ENCODE data around the gene SLC39A6.
A peak's percentile ranks its signal among the peaks of the same experiment; 100 is the strongest.
"Not testable (repeated sequence)": the region's sequence is repeated elsewhere in the genome, so short reads cannot be mapped to it uniquely, and the experiment has no call there.

SLC39A6 gene

GRCh38 chr18:36108196-36108595 lies 20.9 kb downstream of the SLC39A6 start:
- DNase-seq, result no peak

GRCh38 chr18:36107477-36107876 lies 21.7 kb downstream of the SLC39A6 start:
- DNase-seq, result no peak
- in situ Hi-C loops (cut with MboI; ENCODE audit: low pct_unique_long_range_greater_than_20kb, low sequenced_read_pairs), result loop anchor here (25.0 kb wide), 1 partner anchor 155 kb away; no protein-coding TSS in a partner anchor

More at GRCh38 chr18:36108196-36108595, 20.9 kb downstream of the SLC39A6 start:
- in situ Hi-C loops (cut with MboI; ENCODE audit: low pct_unique_long_range_greater_than_20kb, low sequenced_read_pairs), result loop anchor here (25.0 kb wide), 1 partner anchor 154 kb away; no protein-coding TSS in a partner anchor

GRCh38 chr18:36104749-36105148 lies 24.4 kb downstream of the SLC39A6 start:
- in situ Hi-C loops (cut with MboI; ENCODE audit: low pct_unique_long_range_greater_than_20kb, low sequenced_read_pairs), result loop anchor here (25.0 kb wide), 1 partner anchor 158 kb away; no protein-coding TSS in a partner anchor
- no peak for DNase-seq

- in situ Hi-C loops (cut with MboI; ENCODE audit: low pct_unique_long_range_greater_than_20kb, low sequenced_read_pairs), result loop anchor here (25.0 kb wide), 1 partner anchor 160 kb away; no protein-coding TSS in a partner anchor
- DNase-seq, result no peak
These were observed 27.2 kb downstream of the SLC39A6 start for GRCh38 chr18:36101943-36102342.

GRCh38 chr18:36099311-36099710 lies 29.8 kb downstream of the SLC39A6 start:
- no peak for DNase-seq
- in situ Hi-C loops (cut with MboI; ENCODE audit: low pct_unique_long_range_greater_than_20kb, low sequenced_read_pairs), result no loop called here

GRCh38 chr18:36096955-36097354 lies 32.2 kb downstream of the SLC39A6 start:
- in situ Hi-C loops (cut with MboI; ENCODE audit: low pct_unique_long_range_greater_than_20kb, low sequenced_read_pairs), result no loop called here
- no peak for DNase-seq

- in situ Hi-C loops (cut with MboI; ENCODE audit: low pct_unique_long_range_greater_than_20kb, low sequenced_read_pairs), result no loop called here
- peak; percentile 51 for DNase-seq
These were observed 33.1 kb downstream of the SLC39A6 start for GRCh38 chr18:36095936-36096519.

GRCh38 chr18:36094431-36094830 lies 34.7 kb downstream of the SLC39A6 start:
- in situ Hi-C loops (cut with MboI; ENCODE audit: low pct_unique_long_range_greater_than_20kb, low sequenced_read_pairs), result no loop called here
- no peak for DNase-seq

- DNase-seq; in situ Hi-C loops (cut with MboI; ENCODE audit: low pct_unique_long_range_greater_than_20kb, low sequenced_read_pairs): not testable (repeated sequence)
These were observed 37.0 kb downstream of the SLC39A6 start for GRCh38 chr18:36092116-36092515.

GRCh38 chr18:36089001-36089400 lies 40.1 kb downstream of the SLC39A6 start:
- in situ Hi-C loops (cut with MboI; ENCODE audit: low pct_unique_long_range_greater_than_20kb, low sequenced_read_pairs), result no loop called here
- no peak for DNase-seq

- in situ Hi-C loops (cut with MboI; ENCODE audit: low pct_unique_long_range_greater_than_20kb, low sequenced_read_pairs), result no loop called here
- DNase-seq, result no peak
These were observed 40.9 kb downstream of the SLC39A6 start for GRCh38 chr18:36088256-36088655.

- in situ Hi-C loops (cut with MboI; ENCODE audit: low pct_unique_long_range_greater_than_20kb, low sequenced_read_pairs), result no loop called here
- no peak for DNase-seq
These were observed 43.0 kb downstream of the SLC39A6 start for GRCh38 chr18:36086186-36086585.

GRCh38 chr18:36085195-36085594 lies 43.9 kb downstream of the SLC39A6 start:
- in situ Hi-C loops (cut with MboI; ENCODE audit: low pct_unique_long_range_greater_than_20kb, low sequenced_read_pairs), result no loop called here
- no peak for DNase-seq

- in situ Hi-C loops (cut with MboI; ENCODE audit: low pct_unique_long_range_greater_than_20kb, low sequenced_read_pairs), result no loop called here
- no peak for DNase-seq
These were observed 45.4 kb downstream of the SLC39A6 start for GRCh38 chr18:36083729-36084128.

GRCh38 chr18:36081118-36081517 lies 48.0 kb downstream of the SLC39A6 start:
- in situ Hi-C loops (cut with MboI; ENCODE audit: low pct_unique_long_range_greater_than_20kb, low sequenced_read_pairs); DNase-seq: not testable (repeated sequence)

- no peak for DNase-seq
- in situ Hi-C loops (cut with MboI; ENCODE audit: low pct_unique_long_range_greater_than_20kb, low sequenced_read_pairs), result no loop called here
These were observed 50.2 kb downstream of the SLC39A6 start for GRCh38 chr18:36078751-36079529.

GRCh38 chr18:36077764-36078163 lies 51.4 kb downstream of the SLC39A6 start:
- DNase-seq; in situ Hi-C loops (cut with MboI; ENCODE audit: low pct_unique_long_range_greater_than_20kb, low sequenced_read_pairs): not testable (repeated sequence)

- in situ Hi-C loops (cut with MboI; ENCODE audit: low pct_unique_long_range_greater_than_20kb, low sequenced_read_pairs), result no loop called here
- DNase-seq, result peak; percentile 24
These were observed 53.1 kb downstream of the SLC39A6 start for GRCh38 chr18:36075862-36076587.

GRCh38 chr18:36074435-36074834 lies 54.7 kb downstream of the SLC39A6 start:
- DNase-seq, result no peak
- in situ Hi-C loops (cut with MboI; ENCODE audit: low pct_unique_long_range_greater_than_20kb, low sequenced_read_pairs), result no loop called here

GRCh38 chr18:36073676-36074075 lies 55.5 kb downstream of the SLC39A6 start:
- DNase-seq, result no peak
- in situ Hi-C loops (cut with MboI; ENCODE audit: low pct_unique_long_range_greater_than_20kb, low sequenced_read_pairs), result no loop called here
